ENCODE measurements around the gene CXCR4.

DNA sequence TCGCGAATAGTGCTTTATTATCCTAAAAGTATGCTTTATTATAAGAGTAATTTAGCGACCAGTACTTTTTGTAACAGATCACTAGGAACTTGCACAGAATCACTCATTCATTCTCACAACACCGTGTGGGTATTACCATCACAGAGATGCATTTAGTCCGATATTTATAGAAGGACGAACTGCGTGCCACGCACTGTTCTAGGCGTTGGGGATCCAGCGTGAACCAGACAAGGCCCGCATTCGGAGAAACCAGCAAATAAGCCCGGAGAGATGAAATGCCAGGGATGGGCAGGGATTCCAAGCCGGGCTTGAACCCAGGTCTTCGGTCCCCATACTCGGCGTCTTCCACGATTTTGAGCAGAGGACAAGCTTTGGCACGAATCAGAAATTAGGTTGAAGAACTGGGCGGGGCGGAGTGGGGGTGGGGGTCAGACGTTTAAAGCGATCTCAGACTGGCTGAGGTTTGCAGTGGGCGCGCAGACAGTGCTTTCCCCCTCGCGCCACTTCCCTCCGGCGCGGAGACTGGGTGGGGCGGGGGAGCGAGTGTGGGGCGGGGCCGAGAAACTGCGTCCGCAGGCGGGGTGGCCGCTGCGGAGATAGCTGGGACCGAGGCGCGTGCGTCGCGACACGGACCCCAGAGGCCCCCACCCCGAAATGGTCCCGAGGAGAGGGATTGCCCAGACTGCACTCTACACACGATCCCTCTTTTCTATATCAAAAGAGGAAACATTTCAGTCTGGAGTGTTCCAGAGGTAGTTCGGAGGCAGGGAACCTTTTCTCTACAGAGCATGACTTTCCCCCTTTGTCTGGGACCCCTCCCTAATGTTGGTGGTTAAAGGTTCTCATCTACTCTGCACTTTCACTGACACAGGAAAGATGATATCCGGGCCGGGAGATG is 1.1 kb upstream of the CXCR4 start:
- TF ChIP-seq, protein P1, sequence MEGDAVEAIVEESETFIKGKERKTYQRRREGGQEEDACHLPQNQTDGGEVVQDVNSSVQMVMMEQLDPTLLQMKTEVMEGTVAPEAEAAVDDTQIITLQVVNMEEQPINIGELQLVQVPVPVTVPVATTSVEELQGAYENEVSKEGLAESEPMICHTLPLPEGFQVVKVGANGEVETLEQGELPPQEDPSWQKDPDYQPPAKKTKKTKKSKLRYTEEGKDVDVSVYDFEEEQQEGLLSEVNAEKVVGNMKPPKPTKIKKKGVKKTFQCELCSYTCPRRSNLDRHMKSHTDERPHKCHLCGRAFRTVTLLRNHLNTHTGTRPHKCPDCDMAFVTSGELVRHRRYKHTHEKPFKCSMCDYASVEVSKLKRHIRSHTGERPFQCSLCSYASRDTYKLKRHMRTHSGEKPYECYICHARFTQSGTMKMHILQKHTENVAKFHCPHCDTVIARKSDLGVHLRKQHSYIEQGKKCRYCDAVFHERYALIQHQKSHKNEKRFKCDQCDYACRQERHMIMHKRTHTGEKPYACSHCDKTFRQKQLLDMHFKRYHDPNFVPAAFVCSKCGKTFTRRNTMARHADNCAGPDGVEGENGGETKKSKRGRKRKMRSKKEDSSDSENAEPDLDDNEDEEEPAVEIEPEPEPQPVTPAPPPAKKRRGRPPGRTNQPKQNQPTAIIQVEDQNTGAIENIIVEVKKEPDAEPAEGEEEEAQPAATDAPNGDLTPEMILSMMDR (conservative IDR thresholded peaks at IDR 0.05; ENCODE audit: low read depth, low read length), result no peak
- TF ChIP-seq EZH2 (IDR thresholded peaks at IDR 0.05; ENCODE audit: borderline replicate concordance, low read depth, low read length, poor library complexity, severe bottlenecking), result peak; percentile 13

Data from A673 (cell line).